GM12864 (cell line): ENCODE data around the gene DDX41.

Experiments used
- DNase-seq: peaks from one replicate; pipeline ENCODE4 v3.0.0-alpha.2; 2011; ENCODE audit warnings: low read depth
- H3K4me3 ChIP-seq: 2 replicates; pipeline ENCODE4 v1.5.1; 2011; ENCODE audit warnings: mild to moderate bottlenecking, low read depth, low read length, control low read depth
- TF ChIP-seq, protein P1 (sequence below): IDR thresholded peaks from 2 replicates; pipeline ENCODE4 v1.5.1; 2011; ENCODE audit warnings: low read depth, mild to moderate bottlenecking, moderate library complexity, low read length, control low read depth, inconsistent platforms; ENCODE audit errors: missing control alignments

DDX41 gene

DNA sequence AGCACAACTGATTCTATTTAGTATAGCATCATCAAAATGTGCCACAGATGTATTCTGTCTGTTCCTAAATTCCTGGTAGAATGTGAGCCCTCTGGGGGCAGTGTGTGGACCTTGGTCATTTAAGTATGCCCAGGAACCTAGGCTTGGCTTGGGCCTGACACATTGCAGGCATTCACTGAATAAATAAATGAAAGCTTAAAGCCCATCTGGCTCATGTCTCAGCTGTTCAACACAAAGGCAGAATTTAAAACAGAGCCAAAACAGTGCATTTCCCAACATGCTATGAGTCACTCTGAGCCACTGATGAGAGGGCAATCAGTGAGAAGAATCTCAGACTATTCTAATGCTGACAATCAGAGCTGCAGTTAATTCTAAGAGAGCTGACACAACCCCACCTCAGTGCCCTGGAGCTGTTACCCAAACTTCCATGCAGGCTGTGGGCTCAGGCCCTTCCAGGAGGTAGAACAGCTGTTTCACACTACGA lies 29.5 kb upstream of the DDX41 start:
- TF ChIP-seq, protein P1, sequence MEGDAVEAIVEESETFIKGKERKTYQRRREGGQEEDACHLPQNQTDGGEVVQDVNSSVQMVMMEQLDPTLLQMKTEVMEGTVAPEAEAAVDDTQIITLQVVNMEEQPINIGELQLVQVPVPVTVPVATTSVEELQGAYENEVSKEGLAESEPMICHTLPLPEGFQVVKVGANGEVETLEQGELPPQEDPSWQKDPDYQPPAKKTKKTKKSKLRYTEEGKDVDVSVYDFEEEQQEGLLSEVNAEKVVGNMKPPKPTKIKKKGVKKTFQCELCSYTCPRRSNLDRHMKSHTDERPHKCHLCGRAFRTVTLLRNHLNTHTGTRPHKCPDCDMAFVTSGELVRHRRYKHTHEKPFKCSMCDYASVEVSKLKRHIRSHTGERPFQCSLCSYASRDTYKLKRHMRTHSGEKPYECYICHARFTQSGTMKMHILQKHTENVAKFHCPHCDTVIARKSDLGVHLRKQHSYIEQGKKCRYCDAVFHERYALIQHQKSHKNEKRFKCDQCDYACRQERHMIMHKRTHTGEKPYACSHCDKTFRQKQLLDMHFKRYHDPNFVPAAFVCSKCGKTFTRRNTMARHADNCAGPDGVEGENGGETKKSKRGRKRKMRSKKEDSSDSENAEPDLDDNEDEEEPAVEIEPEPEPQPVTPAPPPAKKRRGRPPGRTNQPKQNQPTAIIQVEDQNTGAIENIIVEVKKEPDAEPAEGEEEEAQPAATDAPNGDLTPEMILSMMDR: no peak
- no peak overlapping the region for H3K4me3 ChIP-seq
- DNase-seq: no peak

DNA sequence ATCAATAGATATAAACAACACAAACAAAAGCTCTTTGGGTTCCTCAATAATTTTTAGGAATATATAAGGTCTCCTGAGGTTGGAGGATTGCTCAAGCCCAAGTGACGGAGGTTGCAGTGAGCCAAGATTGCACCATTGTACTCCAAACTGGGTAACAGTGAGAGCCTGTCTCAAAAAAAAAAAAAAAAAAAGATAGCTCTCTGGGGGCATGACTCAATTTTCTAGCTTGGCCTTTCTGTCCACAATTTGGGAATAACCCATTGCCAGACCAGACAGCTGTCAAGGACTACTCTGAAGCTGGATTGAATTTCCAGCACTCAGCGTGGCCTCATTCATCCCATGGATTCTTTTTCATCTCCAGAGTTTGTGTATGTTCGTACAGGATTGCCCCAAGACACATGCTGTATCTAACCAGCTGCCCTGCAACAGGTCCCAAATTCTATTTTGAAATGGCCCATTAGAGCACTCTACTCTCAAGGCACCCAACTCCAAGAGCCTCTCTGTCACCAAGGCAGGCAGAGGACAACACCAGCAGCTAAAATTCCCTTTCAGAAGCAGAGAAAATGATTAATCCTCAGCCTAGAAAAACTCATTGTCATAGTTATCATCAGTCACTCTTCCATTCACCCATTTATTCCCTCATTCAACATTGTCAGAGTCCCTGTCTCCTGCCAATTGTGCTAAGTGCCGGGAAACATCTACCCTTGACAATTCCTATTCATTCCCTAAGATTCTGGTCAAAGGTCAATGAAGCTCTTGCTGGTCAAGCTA lies 28.9 kb upstream of the DDX41 start:
- DNase-seq: no peak
- TF ChIP-seq, protein P1: no peak
- H3K4me3 ChIP-seq: no peak overlapping the region

DNA sequence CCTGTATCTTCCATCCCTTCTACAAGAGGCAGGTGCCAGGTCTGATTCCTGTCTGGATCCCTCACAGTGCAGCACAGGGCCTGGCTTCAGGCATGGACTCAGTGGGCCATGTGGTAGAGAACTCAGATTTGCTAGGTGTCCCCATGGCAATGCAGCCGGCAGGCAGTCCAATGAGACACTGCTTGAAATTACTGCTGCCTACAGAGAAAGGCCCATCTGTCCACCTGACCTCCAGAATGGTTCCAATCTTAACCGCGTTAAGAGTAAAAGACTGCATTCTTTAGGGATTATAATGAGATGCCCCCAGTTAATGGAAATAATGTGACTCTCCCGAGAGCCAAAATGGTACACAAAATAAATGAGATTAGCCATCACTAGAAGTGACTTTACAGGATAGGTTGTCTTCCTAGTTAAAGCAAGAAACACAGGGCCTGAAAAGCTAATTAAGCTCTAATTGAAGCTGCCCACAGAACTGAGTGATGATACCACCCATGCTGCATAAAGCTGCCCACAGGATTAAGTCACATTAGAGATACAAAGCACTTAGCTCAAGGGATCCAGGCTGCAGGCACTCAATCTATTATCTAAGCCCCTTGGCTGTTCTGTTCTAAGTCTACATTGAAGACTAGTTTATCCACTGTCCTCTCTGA lies 26.2 kb upstream of the DDX41 start:
- H3K4me3 ChIP-seq: no peak overlapping the region
- DNase-seq: no peak
- TF ChIP-seq, protein P1: no peak

DNA sequence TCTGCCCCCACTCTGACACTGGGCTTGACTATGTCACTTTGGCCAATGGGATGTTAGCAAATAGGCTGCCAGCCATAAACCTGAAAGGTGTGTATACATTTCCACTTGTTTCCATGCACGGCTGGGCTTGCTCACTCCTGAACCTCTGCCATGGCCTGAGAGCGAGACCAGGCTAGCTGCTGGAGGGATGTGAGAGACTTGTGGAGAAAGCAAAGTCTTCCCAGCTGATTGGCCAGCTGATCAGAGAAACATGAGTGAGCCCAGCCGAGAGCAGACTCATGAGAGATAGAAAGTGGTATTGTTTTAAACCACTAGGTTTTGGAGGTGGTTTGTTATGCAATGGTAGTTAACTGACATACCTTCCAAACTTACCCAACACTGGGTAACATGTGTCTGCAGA lies 23.7 kb upstream of the DDX41 start:
- TF ChIP-seq, protein P1: no peak
- no peak overlapping the region for H3K4me3 ChIP-seq
- no peak for DNase-seq

DNA sequence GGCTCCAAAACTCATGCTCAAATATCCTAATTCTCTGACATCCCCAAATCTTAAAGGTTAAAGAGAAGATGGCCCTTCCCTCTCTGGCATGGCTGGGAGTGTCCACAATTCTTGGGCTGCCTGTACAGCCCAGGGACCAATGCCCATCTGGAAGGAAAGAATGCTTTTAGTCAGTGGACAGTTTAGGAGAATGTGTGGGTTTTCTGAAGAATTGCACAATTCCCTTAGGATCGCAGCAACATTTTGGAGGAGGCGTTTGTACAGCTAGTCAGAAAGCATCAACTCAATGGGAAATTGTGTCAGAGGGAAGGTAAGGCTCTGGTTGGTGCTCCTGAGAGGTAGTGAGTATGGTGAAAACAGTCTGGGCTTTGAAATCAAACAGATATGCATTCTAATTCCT lies 22.6 kb upstream of the DDX41 start:
- DNase-seq: no peak
- no peak overlapping the region for H3K4me3 ChIP-seq
- TF ChIP-seq, protein P1: no peak

DNA sequence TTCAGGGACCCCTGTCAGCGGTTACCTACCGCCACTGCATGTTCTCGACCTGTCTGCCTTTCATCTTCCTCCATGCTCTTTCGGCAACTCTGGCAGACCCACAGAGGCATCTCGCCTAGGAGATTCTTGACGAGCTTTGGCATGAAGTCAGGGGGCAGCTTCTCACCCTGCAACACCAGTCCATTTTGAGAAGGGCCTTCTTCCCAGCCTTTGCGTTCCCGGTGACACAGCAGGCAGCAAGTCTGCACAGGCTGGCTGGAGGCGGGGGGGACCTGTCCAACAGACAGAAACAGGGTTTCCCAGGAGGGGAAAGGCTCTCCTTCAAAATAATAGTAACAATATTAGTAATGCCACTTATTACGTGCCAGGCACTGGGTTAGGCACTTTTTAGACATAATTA lies 22.1 kb upstream of the DDX41 start:
- DNase-seq: no peak
- TF ChIP-seq, protein P1: no peak
- H3K4me3 ChIP-seq: no peak overlapping the region
